K562 (cell line): ENCODE data around the gene ZNF891. TPM values are rescaled to one million over a fixed set of nuclear protein-coding genes. Genes with fewer than 3 reads are reported as not detected.

Experiments
- CEBPG ChIP-seq, 3 experiments: fragments of 200-800 bp in 1 of 3; sonication (Bioruptor generic) in 1 of 3; sonication (generic) in 1 of 3; formaldehyde crosslinking in 1 of 3; IDR thresholded peaks in 2 of 3; conservative IDR thresholded peaks in 1 of 3; 2 replicates each; pipeline versions ENCODE4 v1.6.1 to v1.8.0; 2016 to 2022; ENCODE audit warnings: missing compliant biosample characterization in 2 of 3, missing genetic modification characterization in 2 of 3, mild to moderate bottlenecking in 1 of 3, missing genetic modification reagents in 1 of 3
- FOSL1 ChIP-seq: fragments of 200-800 bp; sonication (Bioruptor generic); conservative IDR thresholded peaks from 2 replicates; pipeline ENCODE4 v1.6.1; 2016; ENCODE audit warnings: missing genetic modification characterization, missing compliant biosample characterization
- GATA2 ChIP-seq: sonication (generic); formaldehyde crosslinking; IDR thresholded peaks from 2 replicates; pipeline ENCODE4 v1.4.0; 2020; ENCODE audit warnings: mild to moderate bottlenecking, missing genetic modification reagents
- KAT8 ChIP-seq: fragments of 450-650 bp; IDR thresholded peaks from 2 replicates; pipeline ENCODE4 v1.6.1; 2016; ENCODE audit warnings: low read depth, mild to moderate bottlenecking
- MGA ChIP-seq: fragments of 450-650 bp; IDR thresholded peaks from 2 replicates; pipeline ENCODE4 v1.6.1; 2016; ENCODE audit warnings: mild to moderate bottlenecking, moderate library complexity
- SIN3A ChIP-seq, 2 experiments: fragments of 150-350 bp in 1 of 2; IDR thresholded peaks; 2 replicates each; pipeline ENCODE4 v1.6.1; 2011 to 2016; ENCODE audit warnings: borderline replicate concordance in 2 of 2, low read depth in 2 of 2, low read length in 2 of 2, mild to moderate bottlenecking in 2 of 2, moderate library complexity in 2 of 2; ENCODE audit not compliant: control insufficient read depth in 1 of 2
- SP2 ChIP-seq: IDR thresholded peaks from 2 replicates; pipeline ENCODE4 v1.6.1; 2011; ENCODE audit warnings: mild to moderate bottlenecking, low read depth, low read length, moderate library complexity; ENCODE audit not compliant: poor library complexity, severe bottlenecking; ENCODE audit errors: extremely low read depth
- THRB ChIP-seq: fragments of 450-650 bp; formaldehyde crosslinking; conservative IDR thresholded peaks from 2 replicates; pipeline ENCODE4 v1.4.0; 2022; ENCODE audit warnings: mild to moderate bottlenecking, missing genetic modification characterization
- ZBTB1 ChIP-seq: sonication (generic); formaldehyde crosslinking; IDR thresholded peaks from 2 replicates; pipeline ENCODE4 v1.8.1; 2023; ENCODE audit warnings: missing genetic modification reagents, low read depth, mild to moderate bottlenecking, borderline replicate concordance
- ZBTB33 ChIP-seq: sonication (generic); formaldehyde crosslinking; IDR thresholded peaks from 2 replicates; pipeline ENCODE4 v1.8.1; 2023; ENCODE audit warnings: mild to moderate bottlenecking, missing genetic modification reagents
- ZC3H4 ChIP-seq: sonication (generic); formaldehyde crosslinking; IDR thresholded peaks from 2 replicates; pipeline ENCODE4 v1.9.0; 2021; ENCODE audit warnings: missing genetic modification reagents, borderline replicate concordance
- ZNF695 ChIP-seq: fragments of 450-650 bp; formaldehyde crosslinking; IDR thresholded peaks from 2 replicates; pipeline ENCODE4 v1.4.0; 2020; ENCODE audit warnings: mild to moderate bottlenecking, moderate library complexity
- polyA plus RNA-seq, 8 experiments: library from polyadenylated mRNA; depleted of rRNA in 4 of 8; stranded (reverse) in 5 of 8; unstranded in 3 of 8; fragments of >200 nt; fragmentation: Nextera tagmentation in 2 of 8; fragmentation: Illumina TruSeq in 1 of 8; extraction: Ambion mirVana in 2 of 8; extraction: Trizol in 1 of 8; gene quantifications; 2 replicates each; pipeline versions ENCODE4 v1.2.1 to v1.2.3, GENCODE V29; 2011 to 2014; ENCODE audit warnings: inconsistent platforms in 1 of 8, missing spikeins in 1 of 8
- total RNA-seq, 7 experiments: library from RNA; depleted of rRNA in 6 of 7; stranded (reverse); fragments of >200 nt in 6 of 7; fragmentation: Illumina TruSeq in 2 of 7; extraction: Trizol in 2 of 7; gene quantifications; 2 replicates each; pipeline versions ENCODE4 v1.2.1 to v1.2.3, GENCODE V29; 2011 to 2021; ENCODE audit warnings: low replicate concordance in 1 of 7

ZNF891 gene
- total and polyA plus RNA-seq, 9 of the 15 experiments (the other 6 are each of a cell fraction or from before 2014, with no cell fraction given), result 0.41 to 2.0 (median 1.3) TPM

- TF ChIP-seq ZBTB33 (CRISPR knock-in tag), result no peak
- TF ChIP-seq GATA2 (CRISPR knock-in tag), result peak; percentile 74
- no peak for TF ChIP-seq SP2
- TF ChIP-seq CEBPG (CRISPR knock-in tag; IDR thresholded peaks at IDR 0.05), result no peak
- TF ChIP-seq CEBPG (tag; conservative IDR thresholded peaks at IDR 0.05 in 1 of 2, IDR thresholded peaks at IDR 0.05 in 1 of 2), result no peak
- TF ChIP-seq ZNF695 (CRISPR knock-in tag), result no peak
- TF ChIP-seq ZC3H4 (CRISPR knock-in tag), result no peak
- TF ChIP-seq THRB, result no peak
- TF ChIP-seq SIN3A (IDR thresholded peaks at IDR 0.05; ENCODE audit: borderline replicate concordance in 2 of 2, control insufficient read depth in 1 of 2, low read depth in 2 of 2, low read length in 2 of 2), result no peak
- no peak for TF ChIP-seq ZBTB1 (CRISPR knock-in tag)
- peak; percentile 71 for TF ChIP-seq FOSL1 (tag)
- no peak for TF ChIP-seq MGA
- TF ChIP-seq KAT8, result no peak
Measured at GRCh38 chr12:133135747-133136146, 5.7 kb upstream of the ZNF891 start (continued).
